Measurements from ENCODE around the gene SPEN.

GRCh38 chr1:15848143-15848928 is 829 bp downstream of the SPEN start:
- TF ChIP-seq EZH2 (IDR thresholded peaks at IDR 0.05; ENCODE audit: borderline replicate concordance, low read depth, low read length, poor library complexity, severe bottlenecking) (no peak), CTCF (conservative IDR thresholded peaks at IDR 0.05; ENCODE audit: low read depth, low read length) (no peak)
